Smooth muscle cell (in vitro differentiated cells): ENCODE results near the gene FOXO3. TPM values are rescaled to one million over a fixed set of nuclear protein-coding genes. Genes with fewer than 3 reads are reported as not detected.

Experiments used
- DNase-seq: peaks from one replicate; lab custom pipeline; 2025; ENCODE audit not compliant: unreplicated experiment; lab: John Stamatoyannopoulos, UW
- H2AFZ ChIP-seq: fragments of 200-600 bp; sonication (generic); 2 replicates; pipeline ENCODE4 v1.6.0; 2016; ENCODE audit warnings: antibody characterized with exemption, low read depth, mild to moderate bottlenecking
- H3F3A ChIP-seq: fragments of 200-600 bp; sonication (generic); 2 replicates; pipeline ENCODE4 v1.6.0; 2017; ENCODE audit warnings: antibody characterized with exemption, low read depth
- H3K27ac ChIP-seq: fragments of 200-600 bp; sonication (generic); 2 replicates; pipeline ENCODE4 v1.5.1; 2016; ENCODE audit warnings: low read depth, mild to moderate bottlenecking
- H3K27me3 ChIP-seq: fragments of 200-600 bp; sonication (generic); 2 replicates; pipeline ENCODE4 v1.6.1; 2016; ENCODE audit warnings: low read depth, mild to moderate bottlenecking
- H3K36me3 ChIP-seq: fragments of 200-600 bp; sonication (generic); 2 replicates; pipeline ENCODE4 v1.5.1; 2016; ENCODE audit warnings: low read depth
- H3K4me1 ChIP-seq: fragments of 200-600 bp; sonication (generic); 2 replicates; pipeline ENCODE4 v1.5.1; 2016; ENCODE audit warnings: low read depth
- H3K4me2 ChIP-seq: fragments of 200-600 bp; sonication (generic); 2 replicates; pipeline ENCODE4 v1.6.0; 2016; ENCODE audit warnings: mild to moderate bottlenecking
- H3K4me3 ChIP-seq: fragments of 200-600 bp; sonication (generic); 2 replicates; pipeline ENCODE4 v1.5.1; 2016; ENCODE audit warnings: mild to moderate bottlenecking
- H3K79me2 ChIP-seq: fragments of 200-600 bp; sonication (generic); 2 replicates; pipeline ENCODE4 v1.6.0; 2016; ENCODE audit warnings: low read depth, mild to moderate bottlenecking
- H3K9ac ChIP-seq: fragments of 200-600 bp; sonication (generic); 2 replicates; pipeline ENCODE4 v1.6.0; 2016; ENCODE audit warnings: low read depth
- H3K9me3 ChIP-seq: fragments of 200-600 bp; sonication (generic); replicated peaks from 2 replicates; pipeline ENCODE4 v1.5.1; 2016; ENCODE audit warnings: low read depth
- H4K20me1 ChIP-seq: fragments of 200-600 bp; sonication (generic); 2 replicates; pipeline ENCODE4 v1.6.0; 2016; ENCODE audit warnings: low read depth
- WGBS: methylation state at CpG from one replicate; pipeline ENCODE4 v1.1.7; 2016; ENCODE audit warnings: low lambda C conversion rate; 5-methylcytosine and 5-hydroxymethylcytosine counted together
- polyA plus RNA-seq: library from polyadenylated mRNA; unstranded; fragments of >200 nt; fragmentation: Nextera tagmentation; extraction: Ambion mirVana; gene quantifications from 2 replicates; pipeline ENCODE4 v1.2.1, GENCODE V29; 2016
- total RNA-seq: library from RNA; depleted of rRNA; stranded (reverse); fragments of >200 nt; gene quantifications from 2 replicates; pipeline ENCODE4 v1.2.3, GENCODE V29; 2014
- TF ChIP-seq, protein P1 (sequence below): fragments of 200-600 bp; sonication (generic); IDR thresholded peaks from 2 replicates; pipeline ENCODE4 v1.5.1; 2017; ENCODE audit warnings: borderline replicate concordance, mild to moderate bottlenecking, antibody characterized with exemption; ENCODE audit not compliant: insufficient read depth, poor library complexity, severe bottlenecking

FOXO3 gene
- total and polyA plus RNA-seq, 2 experiments from 2014 or later = 35.9 to 40.3 TPM

DNA sequence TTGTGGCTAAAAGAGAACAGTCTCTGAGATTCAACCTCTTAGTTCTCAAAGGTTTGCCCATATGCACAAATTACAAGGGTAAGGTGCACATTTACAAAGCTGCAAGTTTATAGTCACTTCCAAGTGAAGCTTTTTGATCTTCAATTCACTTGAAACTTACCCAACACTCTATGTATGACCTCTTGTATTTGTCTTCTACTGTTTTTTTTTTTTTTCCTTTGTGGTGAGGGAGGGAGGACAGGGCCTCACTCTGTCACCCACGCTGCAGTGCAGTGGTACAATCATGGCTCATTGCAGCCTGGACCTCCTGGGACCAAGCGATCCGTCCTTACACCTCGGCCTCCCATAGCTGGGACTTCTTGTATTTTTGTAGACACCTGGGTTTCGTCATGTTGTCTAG is 4.5 kb upstream of the FOXO3 start:
- no peaks in the 10 kb centered on the region for H3K9me3 ChIP-seq
- H3K79me2 ChIP-seq = no peaks in the 10 kb centered on the region
- no peak overlapping the region for H3K9ac ChIP-seq
- H4K20me1 ChIP-seq = no peaks in the 10 kb centered on the region
- TF ChIP-seq, protein P1, sequence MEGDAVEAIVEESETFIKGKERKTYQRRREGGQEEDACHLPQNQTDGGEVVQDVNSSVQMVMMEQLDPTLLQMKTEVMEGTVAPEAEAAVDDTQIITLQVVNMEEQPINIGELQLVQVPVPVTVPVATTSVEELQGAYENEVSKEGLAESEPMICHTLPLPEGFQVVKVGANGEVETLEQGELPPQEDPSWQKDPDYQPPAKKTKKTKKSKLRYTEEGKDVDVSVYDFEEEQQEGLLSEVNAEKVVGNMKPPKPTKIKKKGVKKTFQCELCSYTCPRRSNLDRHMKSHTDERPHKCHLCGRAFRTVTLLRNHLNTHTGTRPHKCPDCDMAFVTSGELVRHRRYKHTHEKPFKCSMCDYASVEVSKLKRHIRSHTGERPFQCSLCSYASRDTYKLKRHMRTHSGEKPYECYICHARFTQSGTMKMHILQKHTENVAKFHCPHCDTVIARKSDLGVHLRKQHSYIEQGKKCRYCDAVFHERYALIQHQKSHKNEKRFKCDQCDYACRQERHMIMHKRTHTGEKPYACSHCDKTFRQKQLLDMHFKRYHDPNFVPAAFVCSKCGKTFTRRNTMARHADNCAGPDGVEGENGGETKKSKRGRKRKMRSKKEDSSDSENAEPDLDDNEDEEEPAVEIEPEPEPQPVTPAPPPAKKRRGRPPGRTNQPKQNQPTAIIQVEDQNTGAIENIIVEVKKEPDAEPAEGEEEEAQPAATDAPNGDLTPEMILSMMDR = no peak
- no peak overlapping the region for H2AFZ ChIP-seq
- H3K36me3 ChIP-seq = no peaks in the 10 kb centered on the region
- DNase-seq = no peak
- peak overlapping the region; percentile 93 for H3K4me2 ChIP-seq
- H3F3A ChIP-seq = peaks cover 6% of the 10 kb centered on the region
- H3K27me3 ChIP-seq = no peaks in the 10 kb centered on the region
- H3K27ac ChIP-seq = no peak overlapping the region
- no peak overlapping the region for H3K4me3 ChIP-seq
- H3K4me1 ChIP-seq = peaks cover 5% of the 10 kb centered on the region
- WGBS = 90% methylated on average over 5 of the region's 5 CpGs

DNA sequence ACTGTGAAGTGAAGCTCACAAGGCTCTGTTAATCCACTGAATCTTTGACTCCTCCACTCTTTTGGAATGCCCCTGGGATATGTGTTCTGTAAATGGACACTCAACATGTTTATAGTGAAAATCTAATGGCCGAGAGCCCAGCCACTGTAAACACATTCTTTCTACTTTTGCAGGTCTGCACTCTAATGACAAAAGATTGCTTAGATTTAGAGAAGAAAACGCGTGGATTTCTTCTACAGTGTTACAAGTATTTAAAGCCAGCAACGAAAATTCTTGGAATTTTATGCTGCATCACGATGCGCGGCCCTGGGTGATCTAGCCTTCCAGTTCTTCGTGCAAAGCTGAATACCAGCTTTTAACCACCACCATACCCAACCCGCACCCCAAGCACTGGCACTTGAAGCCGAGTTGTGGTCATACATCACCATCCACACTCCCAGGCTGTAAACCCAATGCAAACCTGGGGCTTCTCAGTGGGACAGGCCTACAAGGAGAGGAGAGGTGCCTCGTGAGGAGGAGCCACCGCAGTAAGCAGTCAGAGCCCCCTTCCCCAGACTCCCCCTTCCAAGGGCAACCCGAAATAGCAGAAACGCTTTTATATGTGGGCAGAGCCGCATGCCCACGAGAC is 3.7 kb upstream of the FOXO3 start:
- Histone ChIP-seq H3K79me2 (peaks cover 5% of the 10 kb centered on the region), H3K27ac (peak overlapping the region; percentile 99), H4K20me1 (peaks cover 5% of the 10 kb centered on the region), H3K9me3 (no peaks in the 10 kb centered on the region), H3K4me2 (peak overlapping the region; percentile 93), H3K27me3 (no peaks in the 10 kb centered on the region), H3K4me1 (peaks cover 5% of the 10 kb centered on the region), H3F3A (peaks cover 6% of the 10 kb centered on the region), H3K36me3 (no peaks in the 10 kb centered on the region), H3K4me3 (peak overlapping the region; percentile 100), H3K9ac (peak overlapping the region; percentile 86), H2AFZ (peak overlapping the region; percentile 93)
- no peak for DNase-seq
- 28% methylated on average over 16 of the region's 16 CpGs for WGBS
- TF ChIP-seq, protein P1 = no peak

DNA sequence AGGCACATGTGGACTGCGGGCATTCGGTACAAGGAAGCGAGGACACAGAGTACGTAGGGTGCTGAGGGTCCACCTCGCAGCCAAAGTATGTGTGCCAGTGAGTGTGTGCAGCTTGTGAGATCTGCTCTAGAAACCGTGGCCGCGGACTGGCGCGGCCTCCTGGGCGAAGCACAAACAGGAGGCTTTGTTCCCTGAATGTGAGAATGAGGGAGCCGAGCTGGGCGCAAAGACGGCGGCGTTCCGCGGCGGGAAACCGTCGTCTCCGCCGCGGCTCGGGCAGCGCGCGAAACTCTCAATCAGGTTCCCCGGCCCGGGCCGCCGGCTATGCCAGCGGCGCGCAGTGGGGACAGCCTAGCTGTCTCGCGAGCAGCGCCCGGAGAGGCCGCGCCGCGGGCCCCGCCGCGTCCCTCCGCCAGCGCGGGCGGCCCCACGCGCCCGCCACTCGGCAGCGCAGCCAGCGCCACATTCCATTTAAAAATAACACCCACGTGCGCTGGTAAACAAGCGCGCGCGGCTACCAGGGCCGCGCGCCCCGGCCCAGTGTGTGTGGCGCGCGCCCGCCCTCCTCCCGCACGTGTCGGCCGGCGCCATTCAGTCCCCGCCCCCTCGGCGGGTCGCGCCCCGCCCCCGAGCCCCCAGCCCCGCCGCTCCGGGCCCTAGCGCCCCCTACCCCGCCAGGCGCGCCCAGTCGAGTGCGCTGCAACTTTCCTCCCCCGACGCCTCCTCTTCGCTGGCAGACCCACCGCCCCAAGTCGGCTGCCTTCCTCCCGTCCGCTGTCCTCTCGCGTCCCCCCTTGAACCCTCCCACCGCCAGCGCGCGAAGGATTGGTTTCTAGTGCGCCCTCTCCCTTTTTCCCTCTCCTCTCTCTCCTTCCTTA is 3.0 kb upstream of the FOXO3 start:
- Histone ChIP-seq H3K79me2 (peaks cover 12% of the 10 kb centered on the region), H3K27ac (peak overlapping the region; percentile 99), H3K4me2 (peak overlapping the region; percentile 93), H3K9me3 (no peaks in the 10 kb centered on the region), H3K4me3 (peak overlapping the region; percentile 100), H3K36me3 (no peaks in the 10 kb centered on the region), H3K4me1 (peaks cover 5% of the 10 kb centered on the region), H2AFZ (peak overlapping the region; percentile 93), H3K27me3 (no peaks in the 10 kb centered on the region), H4K20me1 (peaks cover 13% of the 10 kb centered on the region), H3K9ac (peak overlapping the region; percentile 99), H3F3A (peaks cover 6% of the 10 kb centered on the region)
- 1% methylated on average over 70 of the region's 105 CpGs for WGBS
- TF ChIP-seq, protein P1 = no peak
- DNase-seq = peak; percentile 91
